Right atrium auricular region (tissue), 2 donors: ENCODE results near the gene STX18. TPM values are rescaled to one million over a fixed set of nuclear protein-coding genes. Genes with fewer than 3 reads are reported as not detected.
"Not testable (repeated sequence)": the region's sequence is repeated elsewhere in the genome, so short reads cannot be mapped to it uniquely, and the experiment has no call there.

Source experiments
- DNase-seq: peaks from one replicate; pipeline ENCODE4 v3.0.0-alpha.2; 2019; ENCODE audit warnings: low spot score
- H3K27ac ChIP-seq, 2 donors: fragments of 200-600 bp; sonication (generic); 1 replicate in 1 of 2; 2 replicates in 1 of 2; pipeline ENCODE4 v1.5.1; 2016 to 2019
- H3K27me3 ChIP-seq, 2 donors: fragments of 200-600 bp; sonication (generic); one replicate each; pipeline versions ENCODE4 v1.5.1 to v1.6.0; 2017 to 2019
- H3K36me3 ChIP-seq: fragments of 200-600 bp; sonication (generic); one replicate; pipeline ENCODE4 v1.5.1; 2016
- H3K4me1 ChIP-seq, 2 donors: fragments of 200-600 bp; sonication (generic); one replicate each; pipeline versions ENCODE4 v1.5.1 to v1.6.0; 2017 to 2019
- H3K4me3 ChIP-seq, 2 donors: fragments of 200-600 bp; sonication (generic); 1 replicate in 1 of 2; 2 replicates in 1 of 2; pipeline ENCODE4 v1.5.1; 2017 to 2019; ENCODE audit warnings: mild to moderate bottlenecking in 1 of 2, moderate library complexity in 1 of 2
- H3K9me3 ChIP-seq, 2 donors: fragments of 200-600 bp; sonication (generic); one replicate each; pipeline ENCODE4 v1.5.1; 2019
- total RNA-seq, 2 donors: library from RNA; depleted of rRNA; stranded (reverse); fragments of >200 nt; gene quantifications; one replicate each; pipeline ENCODE4 v1.1.0, GENCODE V29; 2016
- TF ChIP-seq, protein P1 (sequence below), 2 donors: fragments of 200-600 bp; sonication (generic); IDR thresholded peaks; one replicate each; pipeline ENCODE4 v1.5.1; 2019; ENCODE audit warnings: antibody characterized with exemption in 2 of 2

STX18 gene
- total RNA-seq, 2 donors from 2014 or later: 8.8 to 10.8 TPM

DNA sequence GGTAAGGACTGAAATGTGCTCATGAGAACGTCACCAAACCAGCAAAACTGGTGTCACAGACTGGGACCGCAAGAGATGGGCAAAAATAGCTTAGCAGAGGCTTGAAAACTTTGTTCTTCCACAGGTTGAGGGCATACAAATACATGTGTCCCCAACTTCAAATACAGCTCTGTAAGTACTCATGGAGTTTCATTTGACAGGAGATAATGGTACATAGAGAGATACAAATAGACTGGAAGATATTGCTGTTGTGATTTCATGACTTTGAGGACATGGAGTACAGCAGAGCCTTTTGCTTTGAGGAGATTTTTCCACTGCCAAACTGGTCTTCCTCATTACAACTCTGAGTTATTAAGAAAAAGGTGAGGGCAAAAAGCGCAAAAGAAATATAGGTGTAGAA lies 70.7 kb downstream of the STX18 start:
- peaks cover 0 to 8% of the 10 kb centered on the region in 2 donors for H3K4me1 ChIP-seq
- TF ChIP-seq, protein P1, sequence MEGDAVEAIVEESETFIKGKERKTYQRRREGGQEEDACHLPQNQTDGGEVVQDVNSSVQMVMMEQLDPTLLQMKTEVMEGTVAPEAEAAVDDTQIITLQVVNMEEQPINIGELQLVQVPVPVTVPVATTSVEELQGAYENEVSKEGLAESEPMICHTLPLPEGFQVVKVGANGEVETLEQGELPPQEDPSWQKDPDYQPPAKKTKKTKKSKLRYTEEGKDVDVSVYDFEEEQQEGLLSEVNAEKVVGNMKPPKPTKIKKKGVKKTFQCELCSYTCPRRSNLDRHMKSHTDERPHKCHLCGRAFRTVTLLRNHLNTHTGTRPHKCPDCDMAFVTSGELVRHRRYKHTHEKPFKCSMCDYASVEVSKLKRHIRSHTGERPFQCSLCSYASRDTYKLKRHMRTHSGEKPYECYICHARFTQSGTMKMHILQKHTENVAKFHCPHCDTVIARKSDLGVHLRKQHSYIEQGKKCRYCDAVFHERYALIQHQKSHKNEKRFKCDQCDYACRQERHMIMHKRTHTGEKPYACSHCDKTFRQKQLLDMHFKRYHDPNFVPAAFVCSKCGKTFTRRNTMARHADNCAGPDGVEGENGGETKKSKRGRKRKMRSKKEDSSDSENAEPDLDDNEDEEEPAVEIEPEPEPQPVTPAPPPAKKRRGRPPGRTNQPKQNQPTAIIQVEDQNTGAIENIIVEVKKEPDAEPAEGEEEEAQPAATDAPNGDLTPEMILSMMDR (IDR thresholded peaks at IDR 0.05): no peak
- no peak for DNase-seq
- H3K27ac ChIP-seq: no peak overlapping the region
- no peaks in the 10 kb centered on the region for H3K9me3 ChIP-seq
- no peaks in the 10 kb centered on the region for H3K27me3 ChIP-seq
- H3K36me3 ChIP-seq: peaks cover 27% of the 10 kb centered on the region
- no peak overlapping the region for H3K4me3 ChIP-seq

DNA sequence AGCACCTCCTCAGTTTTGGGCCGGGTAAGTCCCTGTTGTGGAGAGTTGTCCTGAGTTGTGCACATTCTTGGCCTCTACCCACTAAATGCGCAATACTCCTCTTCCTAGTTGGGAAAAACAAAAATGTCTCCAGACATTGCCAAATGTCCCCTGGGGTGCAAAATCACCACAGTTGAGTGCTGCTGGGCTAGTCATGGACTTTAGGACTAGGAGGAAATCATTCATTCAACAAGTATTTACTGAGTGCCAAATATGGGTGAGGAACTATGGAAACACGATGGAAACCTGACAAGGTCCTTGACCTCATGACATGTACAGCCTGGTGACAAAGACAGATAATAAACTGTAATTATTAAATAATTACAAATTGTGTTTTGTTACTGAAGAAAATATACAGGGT lies 71.6 kb downstream of the STX18 start:
- Histone ChIP-seq H3K27me3 (no peaks in the 10 kb centered on the region), H3K36me3 (peaks cover 37% of the 10 kb centered on the region)
- DNase-seq: no peak

DNA sequence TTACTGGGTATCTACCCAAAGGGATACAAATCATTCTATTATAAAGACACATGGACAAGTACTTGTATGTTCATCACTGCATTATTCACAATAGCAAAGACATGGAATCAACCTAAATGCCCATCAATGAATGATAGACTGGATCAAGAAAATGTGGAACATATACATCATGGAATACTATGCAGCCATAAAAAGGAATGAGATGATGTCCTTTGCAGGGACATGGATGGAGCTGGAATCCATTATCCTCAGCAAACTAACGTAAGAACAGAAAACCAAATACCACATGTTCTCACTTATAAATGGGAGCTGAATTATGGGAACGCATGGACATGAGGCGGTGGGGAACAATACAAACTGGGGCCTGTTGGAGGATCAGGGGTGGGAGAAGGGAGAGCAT lies 76.6 kb downstream of the STX18 start:
- H3K4me3 ChIP-seq, H3K27ac ChIP-seq, H3K9me3 ChIP-seq, DNase-seq, H3K4me1 ChIP-seq, H3K27me3 ChIP-seq: not testable (repeated sequence)
- H3K36me3 ChIP-seq: peaks cover 32% of the 10 kb centered on the region

More for the DNA sequence above, 71.6 kb downstream of the STX18 start:
- Histone ChIP-seq H3K9me3 (no peaks in the 10 kb centered on the region), H3K27ac (no peak overlapping the region), H3K4me3 (no peak overlapping the region), H3K4me1 (peaks cover 0 to 8% of the 10 kb centered on the region in 2 donors)
- TF ChIP-seq, protein P1 (IDR thresholded peaks at IDR 0.05): no peak

DNA sequence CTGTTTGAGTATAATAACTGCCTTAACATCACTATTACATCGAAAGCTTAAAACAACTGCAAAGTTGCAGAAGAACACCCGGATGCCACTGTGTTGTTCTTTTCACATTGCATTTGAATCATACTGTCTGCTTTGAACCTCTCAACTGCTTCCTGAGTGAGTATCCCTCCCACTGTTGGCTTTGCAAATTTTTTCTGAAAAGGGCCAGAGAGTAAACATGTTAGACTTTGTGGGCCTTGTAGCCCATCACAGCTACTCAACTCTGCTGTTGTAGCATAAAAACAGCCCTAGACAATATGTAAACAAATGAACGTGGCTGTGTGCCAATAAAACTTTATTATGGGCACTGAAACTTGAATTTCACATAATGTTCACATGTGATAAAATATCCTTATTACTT lies 78.9 kb downstream of the STX18 start:
- Histone ChIP-seq H3K9me3 (no peaks in the 10 kb centered on the region), H3K4me1 (no peaks in the 10 kb centered on the region), H3K27me3 (no peaks in the 10 kb centered on the region), H3K27ac (no peak overlapping the region), H3K4me3 (no peak overlapping the region), H3K36me3 (peaks cover 31% of the 10 kb centered on the region)
- no peak for DNase-seq
- TF ChIP-seq, protein P1 (IDR thresholded peaks at IDR 0.05): no peak

DNA sequence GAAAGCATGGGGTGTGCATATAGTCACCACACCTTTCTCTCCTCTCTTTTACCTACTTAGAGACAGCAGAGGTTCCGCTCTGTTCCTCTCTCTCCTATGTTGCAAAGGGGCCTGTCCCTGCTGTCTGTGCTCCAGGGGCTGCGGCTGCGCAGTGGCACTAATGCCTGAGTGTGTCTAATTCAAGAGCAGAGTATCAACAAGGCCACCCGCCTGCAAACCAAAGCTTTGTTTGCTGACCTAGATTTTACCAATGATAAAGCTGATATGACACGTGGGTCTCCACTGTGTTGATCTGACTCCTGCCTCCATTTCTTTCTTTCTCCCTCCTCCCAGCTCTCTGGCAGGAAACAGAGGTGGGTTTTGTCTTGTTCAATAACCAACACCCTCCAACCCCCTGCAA lies 80.0 kb downstream of the STX18 start:
- DNase-seq: no peak
- no peaks in the 10 kb centered on the region for H3K9me3 ChIP-seq
- TF ChIP-seq, protein P1 (IDR thresholded peaks at IDR 0.05): no peak
- no peak overlapping the region for H3K4me3 ChIP-seq
- no peak overlapping the region for H3K27ac ChIP-seq
- peaks cover 43% of the 10 kb centered on the region for H3K36me3 ChIP-seq
- no peaks in the 10 kb centered on the region for H3K4me1 ChIP-seq
- H3K27me3 ChIP-seq: no peaks in the 10 kb centered on the region

DNA sequence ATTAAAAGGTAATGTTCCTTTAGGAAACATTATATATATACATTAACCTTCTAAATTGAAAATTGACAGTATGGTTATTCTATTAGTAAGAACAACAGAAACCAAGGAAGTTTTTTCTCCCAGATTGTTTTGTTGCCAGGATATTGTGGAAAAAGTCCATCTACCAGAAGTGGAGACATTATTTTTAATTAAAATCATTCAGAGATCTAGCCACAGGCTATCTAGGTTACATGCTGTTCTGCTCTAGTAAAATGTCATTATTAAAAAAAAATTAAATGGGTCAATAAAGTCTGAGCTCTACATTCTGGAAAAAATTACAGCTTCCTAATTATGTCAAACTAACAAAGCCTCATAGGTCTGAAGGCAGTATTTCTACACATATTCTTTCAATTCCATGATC lies 80.7 kb downstream of the STX18 start:
- Histone ChIP-seq H3K9me3 (no peaks in the 10 kb centered on the region), H3K27me3 (no peaks in the 10 kb centered on the region), H3K4me3 (no peak overlapping the region), H3K4me1 (no peaks in the 10 kb centered on the region), H3K27ac (no peak overlapping the region), H3K36me3 (peaks cover 45% of the 10 kb centered on the region)
- no peak for DNase-seq
- TF ChIP-seq, protein P1 (IDR thresholded peaks at IDR 0.05): no peak
